ENCODE data around the gene FOSL1.
A peak's percentile ranks its signal among the peaks of the same experiment; 100 is the strongest.

The FOSL1 gene

GRCh38 chr11:65880844-65881421 lies 19.3 kb downstream of the FOSL1 start:
- TF ChIP-seq CTCF (IDR thresholded peaks at IDR 0.05; ENCODE audit: low read depth, low read length, missing control alignments): no peak
- no peak for DNase-seq (ENCODE audit: low read depth)
- no peak overlapping the region for H3K4me3 ChIP-seq (ENCODE audit: low read depth, low read length)

GRCh38 chr11:65880027-65880426 lies 20.2 kb downstream of the FOSL1 start:
- DNase-seq (ENCODE audit: low read depth): no peak
- no peak overlapping the region for H3K4me3 ChIP-seq (ENCODE audit: low read depth, low read length)
- TF ChIP-seq CTCF (IDR thresholded peaks at IDR 0.05; ENCODE audit: low read depth, low read length, missing control alignments): no peak

- no peak for DNase-seq (ENCODE audit: low read depth)
- H3K4me3 ChIP-seq (ENCODE audit: low read depth, low read length): no peak within 1 kb of the TSS
- no peak for TF ChIP-seq CTCF (IDR thresholded peaks at IDR 0.05; ENCODE audit: low read depth, low read length, missing control alignments)
Observed at GRCh38 chr11:65879617-65880016, 20.6 kb downstream of the FOSL1 start, which contains the start of gene CTSW. Gene CTSW (plus strand): TSS chr11:65879837. CDS start chr11:65879855, 18 bp downstream.

- H3K4me3 ChIP-seq (ENCODE audit: low read depth, low read length): peak overlapping the region; percentile 58
- no peak for TF ChIP-seq CTCF (IDR thresholded peaks at IDR 0.05; ENCODE audit: low read depth, low read length, missing control alignments)
- peak; percentile 65 for DNase-seq (ENCODE audit: low read depth)
Observed at GRCh38 chr11:65873318-65874156, 26.7 kb downstream of the FOSL1 start.

GRCh38 chr11:65872586-65873317 lies 27.4 kb downstream of the FOSL1 start, which contains the start of gene EFEMP2:
Gene EFEMP2 (minus strand): TSS chr11:65872800. CDS start chr11:65872354, 446 bp downstream.
- TF ChIP-seq CTCF (IDR thresholded peaks at IDR 0.05; ENCODE audit: low read depth, low read length, missing control alignments): no peak
- no peak for DNase-seq (ENCODE audit: low read depth)
- H3K4me3 ChIP-seq (ENCODE audit: low read depth, low read length): peak within 1 kb of the TSS; percentile 58

GRCh38 chr11:65871811-65872548 lies 28.2 kb downstream of the FOSL1 start:
- no peak overlapping the region for H3K4me3 ChIP-seq (ENCODE audit: low read depth, low read length)
- TF ChIP-seq CTCF (IDR thresholded peaks at IDR 0.05; ENCODE audit: low read depth, low read length, missing control alignments): no peak
- DNase-seq (ENCODE audit: low read depth): no peak
